KG1 (cell line): ENCODE results near the gene PDP2.
A peak's percentile ranks its signal among the peaks of the same experiment; 100 is the strongest.

ENCODE experiments used
- DNase-seq: peaks from one replicate; lab custom pipeline; 2025; lab: John Stamatoyannopoulos, UW

The PDP2 gene

GRCh38 chr16:66880288-66881013, at the start of gene PDP2:
Gene PDP2 (plus strand): TSS chr16:66880515. CDS start chr16:66884285, 3,770 bp downstream.
- peak; percentile 89 for DNase-seq

- no peak for DNase-seq
Measured at GRCh38 chr16:66832190-66832589, 48.1 kb upstream of the PDP2 start.

GRCh38 chr16:66832661-66833305, 47.5 kb upstream of the PDP2 start:
- DNase-seq, result no peak

GRCh38 chr16:66834746-66835145, 45.6 kb upstream of the PDP2 start:
- DNase-seq, result no peak

- no peak for DNase-seq
Measured at GRCh38 chr16:66840883-66841282, 39.4 kb upstream of the PDP2 start.

- DNase-seq, result no peak
Measured at GRCh38 chr16:66841366-66841765, 38.9 kb upstream of the PDP2 start.

- no peak for DNase-seq
Measured at GRCh38 chr16:66842765-66843164, 37.5 kb upstream of the PDP2 start.

- no peak for DNase-seq
Measured at GRCh38 chr16:66843191-66843590, 37.1 kb upstream of the PDP2 start.

GRCh38 chr16:66844009-66844341, 36.3 kb upstream of the PDP2 start:
- no peak for DNase-seq

GRCh38 chr16:66844342-66845079, 35.8 kb upstream of the PDP2 start, which contains the start of gene CA7:
Gene CA7 (plus strand): TSS chr16:66844414. CDS start chr16:66844488, 74 bp downstream.
- no peak for DNase-seq

GRCh38 chr16:66845080-66845410, 35.3 kb upstream of the PDP2 start:
- DNase-seq, result no peak

- DNase-seq, result no peak
Measured at GRCh38 chr16:66845791-66846221, 34.5 kb upstream of the PDP2 start.

GRCh38 chr16:66846266-66846665, 34.0 kb upstream of the PDP2 start:
- no peak for DNase-seq

- DNase-seq, result no peak
Measured at GRCh38 chr16:66846831-66847230, 33.5 kb upstream of the PDP2 start.

GRCh38 chr16:66847533-66848067, 32.7 kb upstream of the PDP2 start:
- DNase-seq, result no peak

GRCh38 chr16:66848172-66848571, 32.1 kb upstream of the PDP2 start:
- DNase-seq, result no peak

- DNase-seq, result no peak
Measured at GRCh38 chr16:66849021-66849420, 31.3 kb upstream of the PDP2 start.

GRCh38 chr16:66849549-66849948, 30.8 kb upstream of the PDP2 start:
- DNase-seq, result no peak

GRCh38 chr16:66850115-66850815, 30.1 kb upstream of the PDP2 start:
- DNase-seq, result no peak

- DNase-seq, result no peak
Measured at GRCh38 chr16:66851166-66851964, 28.9 kb upstream of the PDP2 start.
